ENCODE measurements around the gene PTHLH.

The PTHLH gene

GRCh38 chr12:27934276-27934675 lies 38.3 kb downstream of the PTHLH start:
- no peak for DNase-seq

- no peak for DNase-seq
Measured at GRCh38 chr12:27931390-27931789, 41.1 kb downstream of the PTHLH start.

- no peak for DNase-seq
Measured at GRCh38 chr12:27927347-27927746, 45.2 kb downstream of the PTHLH start.

- DNase-seq, result no peak
Measured at GRCh38 chr12:27924350-27925135, 48.0 kb downstream of the PTHLH start.

GRCh38 chr12:27922531-27923139 lies 49.9 kb downstream of the PTHLH start:
- DNase-seq, result no peak

DNA sequence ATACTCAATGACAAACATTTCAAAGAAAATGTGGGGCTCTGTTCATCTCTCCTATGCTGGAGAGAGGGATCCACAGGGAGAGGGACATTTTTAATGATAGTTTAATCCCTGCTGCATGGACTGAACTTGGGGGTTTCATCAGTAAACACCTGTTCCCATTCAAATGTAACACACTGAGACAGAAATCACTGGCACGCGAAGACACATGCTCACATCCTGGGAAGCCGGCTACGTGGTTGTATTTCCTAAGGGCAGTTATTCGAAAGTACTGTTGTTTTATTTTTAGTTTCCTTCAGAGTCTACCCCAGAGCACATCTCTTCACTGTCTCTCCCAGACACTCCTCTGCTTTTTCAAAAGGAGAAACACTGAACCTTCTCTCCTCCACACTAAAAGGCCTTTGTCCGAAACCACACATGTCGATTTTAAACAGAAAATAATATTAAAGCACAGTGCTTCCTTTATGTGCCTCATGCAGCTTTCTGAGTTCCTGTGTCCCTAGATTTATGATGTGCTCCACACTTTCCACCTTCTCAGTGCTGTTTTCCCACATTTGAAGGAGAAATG lies 52.8 kb downstream of the PTHLH start:
- no peak for DNase-seq

- no peak for DNase-seq
Measured at GRCh38 chr12:27915536-27915935, 57.0 kb downstream of the PTHLH start.

GRCh38 chr12:27915021-27915420 lies 57.5 kb downstream of the PTHLH start:
- DNase-seq, result no peak

DNA sequence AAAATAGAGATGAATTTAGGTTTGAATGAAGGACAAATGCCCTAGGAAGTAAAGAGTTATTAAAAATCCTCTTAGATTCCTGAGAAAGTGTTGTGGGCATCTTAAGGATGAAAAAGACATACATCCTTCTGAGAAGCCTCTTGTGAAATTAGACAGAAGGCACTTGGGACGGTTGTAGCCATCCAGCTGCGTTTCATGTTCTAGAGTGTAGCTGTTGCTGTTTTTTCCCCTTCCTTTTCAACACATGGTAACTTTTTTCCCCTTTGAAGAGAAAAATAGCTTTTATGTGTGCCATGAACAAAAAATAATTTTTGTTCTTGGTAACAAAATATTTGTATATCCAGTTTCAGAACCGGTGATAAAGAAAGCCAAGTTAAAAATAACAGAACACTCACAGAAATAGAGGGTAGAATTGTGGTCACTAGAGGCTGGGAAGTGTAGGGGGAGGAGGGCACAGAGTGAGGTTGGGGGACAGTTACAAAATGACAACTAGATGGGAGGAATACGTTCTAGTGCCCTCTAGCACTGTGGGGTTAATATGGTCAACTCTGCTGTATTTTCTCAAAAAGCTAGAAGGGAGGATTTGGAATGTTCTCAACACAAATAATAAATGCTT lies 58.4 kb downstream of the PTHLH start:
- no peak for DNase-seq

GRCh38 chr12:27911397-27911796 lies 61.1 kb downstream of the PTHLH start:
- DNase-seq, result no peak
